IPS DF 4.7 (cell line): ENCODE results near the gene ADAR.

ENCODE experiments used
- DNase-seq: peaks from one replicate; pipeline ENCODE4 v3.0.0-alpha.2; 2013; ENCODE audit warnings: low spot score; ENCODE audit errors: extremely low read depth

The ADAR gene

GRCh38 chr1:154533952-154534844 lies 73.8 kb downstream of the ADAR start:
- DNase-seq, result peak; percentile 82
